RWPE1 (cell line): ENCODE data around the gene VAMP7.
A peak's percentile ranks its signal among the peaks of the same experiment; 100 is the strongest.
"Not testable (repeated sequence)": the region's sequence is repeated elsewhere in the genome, so short reads cannot be mapped to it uniquely, and the experiment has no call there.

ENCODE experiments used
- CTCF ChIA-PET: fragments of 350-600 bp; sonication (Branson Sonifier 250); formaldehyde crosslinking; extraction: SDS; loops from one replicate; lab custom pipeline; 2021; lab: Yijun Ruan, JAX
- POLR2A ChIA-PET: fragments of 400-600 bp; formaldehyde crosslinking; extraction: SDS; loops from one replicate; lab custom pipeline; 2020; ENCODE audit warnings: antibody characterized with exemption; ENCODE audit not compliant: low non-redundant PET; lab: Yijun Ruan, JAX
- DNase-seq: peaks from one replicate; pipeline ENCODE4 v3.0.0; 2012; ENCODE audit warnings: low spot score
- H3K27ac ChIP-seq: fragments of 450-650 bp; 2 replicates; pipeline ENCODE4 v1.5.1; 2017
- CTCF ChIP-seq: fragments of 450-650 bp; conservative IDR thresholded peaks from 2 replicates; pipeline ENCODE4 v1.5.1; 2017; ENCODE audit warnings: low read depth, mild to moderate bottlenecking

VAMP7 gene

GRCh38 chrX:155959018-155959587 lies 78.0 kb downstream of the VAMP7 start:
- DNase-seq, result no peak
- ChIA-PET CTCF (no interaction called here), POLR2A (no interaction called here)
- TF ChIP-seq CTCF, result no peak
- H3K27ac ChIP-seq, result no peak overlapping the region

GRCh38 chrX:155962906-155963305 lies 81.8 kb downstream of the VAMP7 start:
- ChIA-PET CTCF (no interaction called here), POLR2A (no interaction called here)
- DNase-seq, result no peak
- no peak for TF ChIP-seq CTCF
- no peak overlapping the region for H3K27ac ChIP-seq

- DNase-seq, result peak; percentile 35
- CTCF ChIA-PET, result no interaction called here
These were observed 85.7 kb downstream of the VAMP7 start for GRCh38 chrX:155966876-155967275.

GRCh38 chrX:155967653-155968325 lies 86.6 kb downstream of the VAMP7 start:
- ChIA-PET CTCF (no interaction called here), POLR2A (no interaction called here)
- no peak for TF ChIP-seq CTCF
- no peak for DNase-seq
- no peak overlapping the region for H3K27ac ChIP-seq

More at GRCh38 chrX:155966876-155967275, 85.7 kb downstream of the VAMP7 start:
- TF ChIP-seq CTCF, result peak; percentile 41
- POLR2A ChIA-PET, result no interaction called here
- H3K27ac ChIP-seq, result no peak overlapping the region

GRCh38 chrX:155968326-155968661 lies 87.1 kb downstream of the VAMP7 start:
- POLR2A ChIA-PET, result no interaction called here
- no peak overlapping the region for H3K27ac ChIP-seq
- CTCF ChIA-PET, result no interaction called here
- TF ChIP-seq CTCF, result no peak
- DNase-seq, result no peak

GRCh38 chrX:155968791-155969190 lies 87.6 kb downstream of the VAMP7 start:
- H3K27ac ChIP-seq, result no peak overlapping the region
- DNase-seq, result no peak
- TF ChIP-seq CTCF, result no peak
- ChIA-PET POLR2A (no interaction called here), CTCF (no interaction called here)

- POLR2A ChIA-PET, DNase-seq, H3K27ac ChIP-seq, CTCF ChIA-PET: not testable (repeated sequence)
These were observed 90.5 kb downstream of the VAMP7 start for GRCh38 chrX:155971658-155972057.

- CTCF ChIA-PET, DNase-seq, POLR2A ChIA-PET: not testable (repeated sequence)
These were observed 91.1 kb downstream of the VAMP7 start for GRCh38 chrX:155972241-155972640.

More at GRCh38 chrX:155972241-155972640, 91.1 kb downstream of the VAMP7 start:
- H3K27ac ChIP-seq, result not testable (repeated sequence)
